ENCODE results near the gene NEK6.
A peak's percentile ranks its signal among the peaks of the same experiment; 100 is the strongest.

NEK6 gene

DNA sequence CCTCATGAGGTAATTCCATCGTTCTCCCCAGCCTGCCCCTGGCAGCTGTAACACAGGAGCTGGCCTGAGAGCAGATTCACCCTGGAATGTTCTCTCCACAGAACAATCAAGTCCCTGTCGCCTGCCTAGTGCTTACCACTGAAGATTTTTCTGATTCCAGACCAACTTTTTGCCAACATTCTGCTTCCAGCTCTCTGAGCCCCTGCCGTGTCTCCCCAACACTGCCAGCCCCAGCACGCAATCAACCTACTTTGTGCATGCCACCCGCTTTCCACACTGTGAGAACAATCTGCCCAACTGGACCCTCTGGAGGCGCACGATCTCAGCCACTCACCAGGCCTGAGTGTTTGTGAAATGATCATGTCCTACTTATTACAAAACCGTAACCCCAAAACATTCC lies 94.9 kb downstream of the NEK6 start:
- no peaks in the 10 kb centered on the region for H3K4me1 ChIP-seq (ENCODE audit: control insufficient read depth in 1 of 2, insufficient read depth in 2 of 2, low read length in 2 of 2)
- no peak overlapping the region for H4K8ac ChIP-seq (ENCODE audit: low read depth, low read length)
- H2AK5ac ChIP-seq (ENCODE audit: low read length): no peak overlapping the region
- H3K4me2 ChIP-seq (ENCODE audit: low read length): no peak overlapping the region
- H3K9ac ChIP-seq (ENCODE audit: low read length): no peak overlapping the region
- H3K27ac ChIP-seq (ENCODE audit: low read depth, low read length): no peak overlapping the region
- no peak overlapping the region for H2BK120ac ChIP-seq (ENCODE audit: insufficient read depth, low read length, poor library complexity)
- no peaks in the 10 kb centered on the region for H3K27me3 ChIP-seq (ENCODE audit: insufficient read depth, low read length)
- no peak overlapping the region for H2BK12ac ChIP-seq (ENCODE audit: low read length)
- H3K79me2 ChIP-seq (ENCODE audit: control insufficient read depth, insufficient read depth, low read length, poor library complexity): no peaks in the 10 kb centered on the region
- peaks cover 75 to 85% of the 10 kb centered on the region in 2 experiments for H3K36me3 ChIP-seq (ENCODE audit: control insufficient read depth in 1 of 2, insufficient read depth in 2 of 2, low read length in 2 of 2)
- H2BK5ac ChIP-seq (ENCODE audit: low read depth, low read length, poor library complexity): no peak overlapping the region
- H3K9me3 ChIP-seq (ENCODE audit: insufficient read depth, low read depth, low read length): no peaks in the 10 kb centered on the region
- H4K12ac ChIP-seq (ENCODE audit: low read depth, low read length): no peak overlapping the region
- WGBS (ENCODE audit: extremely low coverage, insufficient coverage, insufficient read length): no CpG with 5 or more reads among the region's 8 CpGs
- H3K79me1 ChIP-seq (ENCODE audit: low read length): no peaks in the 10 kb centered on the region
- no peak overlapping the region for H3K4me3 ChIP-seq (ENCODE audit: low read depth, low read length)
- H4K91ac ChIP-seq (ENCODE audit: low read depth, low read length): no peak overlapping the region
- no peak overlapping the region for H2AFZ ChIP-seq (ENCODE audit: insufficient read depth, low read length, poor library complexity)
- no peak overlapping the region for H3K23ac ChIP-seq (ENCODE audit: low read length)
- DNase-seq: no peak
- H3K4ac ChIP-seq (ENCODE audit: low read depth, low read length): no peak overlapping the region
- H3K14ac ChIP-seq (ENCODE audit: low read length): no peak overlapping the region
- H3K18ac ChIP-seq (ENCODE audit: low read length): no peak overlapping the region

DNA sequence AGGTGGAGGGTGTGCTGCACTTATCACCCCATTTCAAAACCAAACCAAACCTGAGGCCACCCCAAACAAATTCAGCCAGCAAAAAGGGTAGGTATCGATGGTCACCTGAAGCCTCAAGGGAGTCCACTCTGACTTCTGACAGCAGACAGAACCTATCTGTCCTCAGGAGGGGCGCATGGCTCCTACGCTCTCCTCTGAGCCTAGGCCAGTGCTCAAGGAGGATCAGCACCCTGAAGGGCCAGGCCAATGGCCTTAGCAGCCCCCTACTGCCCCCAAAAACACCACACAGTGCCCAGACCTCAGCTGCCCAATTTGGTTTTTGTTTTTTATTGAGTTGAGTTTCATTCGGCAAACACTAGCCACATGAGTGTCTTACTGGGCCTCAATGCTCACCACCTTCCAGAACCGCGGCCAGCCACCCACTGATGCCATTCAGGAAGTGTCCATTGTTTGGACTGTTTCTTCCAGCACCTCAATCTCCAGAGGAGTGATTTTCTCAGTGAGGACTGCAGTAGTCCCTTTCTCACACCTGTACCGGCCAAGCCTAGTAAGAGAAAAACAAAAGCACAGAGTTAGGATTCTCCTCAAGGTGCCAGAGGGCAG lies 95.5 kb downstream of the NEK6 start:
- Histone ChIP-seq H2AFZ (ENCODE audit: insufficient read depth, low read length, poor library complexity) (no peak overlapping the region), H2BK5ac (ENCODE audit: low read depth, low read length, poor library complexity) (no peak overlapping the region), H2BK12ac (ENCODE audit: low read length) (no peak overlapping the region), H3K27ac (ENCODE audit: low read depth, low read length) (no peak overlapping the region), H3K14ac (ENCODE audit: low read length) (no peak overlapping the region), H3K18ac (ENCODE audit: low read length) (no peak overlapping the region), H2AK5ac (ENCODE audit: low read length) (no peak overlapping the region), H3K4me1 (ENCODE audit: control insufficient read depth in 1 of 2, insufficient read depth in 2 of 2, low read length in 2 of 2) (no peaks in the 10 kb centered on the region), H4K91ac (ENCODE audit: low read depth, low read length) (no peak overlapping the region), H3K4me3 (ENCODE audit: low read depth, low read length) (no peak overlapping the region), H3K4me2 (ENCODE audit: low read length) (no peak overlapping the region), H3K23ac (ENCODE audit: low read length) (no peak overlapping the region), H3K79me1 (ENCODE audit: low read length) (no peaks in the 10 kb centered on the region), H4K8ac (ENCODE audit: low read depth, low read length) (no peak overlapping the region), H3K9me3 (ENCODE audit: insufficient read depth, low read depth, low read length) (peaks cover 2% of the 10 kb centered on the region), H3K27me3 (ENCODE audit: insufficient read depth, low read length) (no peaks in the 10 kb centered on the region), H4K12ac (ENCODE audit: low read depth, low read length) (no peak overlapping the region), H3K79me2 (ENCODE audit: control insufficient read depth, insufficient read depth, low read length, poor library complexity) (no peaks in the 10 kb centered on the region), H3K4ac (ENCODE audit: low read depth, low read length) (no peak overlapping the region), H3K9ac (ENCODE audit: low read length) (no peak overlapping the region), H2BK120ac (ENCODE audit: insufficient read depth, low read length, poor library complexity) (no peak overlapping the region), H3K36me3 (ENCODE audit: control insufficient read depth in 1 of 2, insufficient read depth in 2 of 2, low read length in 2 of 2) (peaks cover 68 to 78% of the 10 kb centered on the region in 2 experiments)
- no CpG with 5 or more reads among the region's 7 CpGs for WGBS (ENCODE audit: extremely low coverage, insufficient coverage, insufficient read length)
- no peak for DNase-seq

DNA sequence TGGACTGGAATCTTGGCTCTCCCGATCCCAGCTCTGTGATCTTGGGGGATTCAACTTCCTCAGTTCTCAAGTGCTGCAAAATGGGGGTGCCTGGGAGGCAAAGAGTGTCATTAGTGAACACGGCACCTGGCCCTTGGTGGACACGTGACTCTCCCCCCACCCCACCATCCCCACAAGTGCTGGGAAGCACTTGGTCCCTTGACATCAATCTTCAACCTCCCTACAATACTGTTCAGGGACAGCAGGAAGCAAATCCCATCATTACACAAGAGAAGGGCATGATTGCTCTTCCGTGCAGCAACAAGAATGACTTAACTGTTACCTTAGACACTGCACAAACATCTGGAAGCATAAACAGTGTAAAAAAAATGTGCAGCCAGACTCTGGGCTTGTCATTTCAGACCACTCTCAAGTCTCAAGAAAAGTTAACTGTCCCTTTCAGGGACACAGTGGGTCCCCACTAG lies 96.1 kb downstream of the NEK6 start:
- no CpG with 5 or more reads among the region's 4 CpGs for WGBS (ENCODE audit: extremely low coverage, insufficient coverage, insufficient read length)
- no peaks in the 10 kb centered on the region for H3K79me2 ChIP-seq (ENCODE audit: control insufficient read depth, insufficient read depth, low read length, poor library complexity)

DNA sequence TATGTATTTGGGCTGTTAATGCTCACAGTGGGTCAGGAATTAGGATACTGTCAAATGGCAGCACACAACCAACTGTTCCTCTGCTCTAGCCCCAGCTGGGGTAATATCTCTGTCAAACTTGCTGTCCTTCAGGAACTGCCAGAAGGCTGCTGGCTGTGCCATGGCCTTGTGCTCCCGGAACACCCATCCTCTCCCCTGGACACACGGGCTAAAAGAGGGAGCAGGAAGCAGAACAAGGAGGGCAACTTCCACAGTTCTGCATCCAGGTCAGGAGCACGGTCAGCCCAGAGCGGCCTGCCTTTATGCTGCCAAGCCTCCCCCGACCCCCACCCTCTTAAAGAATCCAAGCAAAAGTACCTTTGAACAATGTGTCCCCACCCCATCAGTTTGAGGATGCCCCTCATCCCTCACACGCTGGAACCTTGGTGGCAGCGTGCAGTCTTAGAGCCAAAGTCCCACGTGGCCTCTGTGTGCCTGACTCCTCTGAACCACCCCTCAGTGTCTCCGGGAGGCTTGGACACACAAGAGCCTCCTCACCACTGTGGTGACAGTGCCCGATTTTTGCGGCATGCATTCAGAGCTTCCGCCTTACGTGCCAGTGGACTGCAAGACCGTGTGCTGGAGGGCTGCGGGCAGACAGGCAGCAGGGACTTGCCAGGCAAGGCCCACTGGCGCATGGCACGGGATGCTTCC lies 96.7 kb downstream of the NEK6 start:
- Histone ChIP-seq H4K12ac (ENCODE audit: low read depth, low read length) (no peak overlapping the region), H3K79me1 (ENCODE audit: low read length) (no peaks in the 10 kb centered on the region), H2BK5ac (ENCODE audit: low read depth, low read length, poor library complexity) (no peak overlapping the region), H3K4me1 (ENCODE audit: control insufficient read depth in 1 of 2, insufficient read depth in 2 of 2, low read length in 2 of 2) (no peaks in the 10 kb centered on the region), H3K4ac (ENCODE audit: low read depth, low read length) (no peak overlapping the region), H2BK12ac (ENCODE audit: low read length) (no peak overlapping the region), H3K23ac (ENCODE audit: low read length) (no peak overlapping the region), H3K27me3 (ENCODE audit: insufficient read depth, low read length) (no peaks in the 10 kb centered on the region), H2AK5ac (ENCODE audit: low read length) (no peak overlapping the region), H3K9me3 (ENCODE audit: insufficient read depth, low read depth, low read length) (peaks cover 2% of the 10 kb centered on the region), H4K91ac (ENCODE audit: low read depth, low read length) (no peak overlapping the region), H2BK120ac (ENCODE audit: insufficient read depth, low read length, poor library complexity) (no peak overlapping the region), H3K4me2 (ENCODE audit: low read length) (no peak overlapping the region), H3K79me2 (ENCODE audit: control insufficient read depth, insufficient read depth, low read length, poor library complexity) (no peaks in the 10 kb centered on the region), H3K18ac (ENCODE audit: low read length) (no peak overlapping the region), H2AFZ (ENCODE audit: insufficient read depth, low read length, poor library complexity) (no peak overlapping the region), H3K27ac (ENCODE audit: low read depth, low read length) (no peak overlapping the region), H3K4me3 (ENCODE audit: low read depth, low read length) (no peak overlapping the region), H3K9ac (ENCODE audit: low read length) (no peak overlapping the region), H3K36me3 (ENCODE audit: control insufficient read depth in 1 of 2, insufficient read depth in 2 of 2, low read length in 2 of 2) (peaks cover 62 to 67% of the 10 kb centered on the region in 2 experiments), H3K14ac (ENCODE audit: low read length) (no peak overlapping the region), H4K8ac (ENCODE audit: low read depth, low read length) (no peak overlapping the region)
- no peak for DNase-seq
- no CpG with 5 or more reads among the region's 17 CpGs for WGBS (ENCODE audit: extremely low coverage, insufficient coverage, insufficient read length)

More for the DNA sequence above, 96.1 kb downstream of the NEK6 start:
- DNase-seq: peak; percentile 30 to 46
- H4K8ac ChIP-seq (ENCODE audit: low read depth, low read length): no peak overlapping the region
- H3K4me1 ChIP-seq (ENCODE audit: control insufficient read depth in 1 of 2, insufficient read depth in 2 of 2, low read length in 2 of 2): no peaks in the 10 kb centered on the region
- no peak overlapping the region for H3K4me3 ChIP-seq (ENCODE audit: low read depth, low read length)
- peaks cover 63 to 73% of the 10 kb centered on the region in 2 experiments for H3K36me3 ChIP-seq (ENCODE audit: control insufficient read depth in 1 of 2, insufficient read depth in 2 of 2, low read length in 2 of 2)
- H2AK5ac ChIP-seq (ENCODE audit: low read length): no peak overlapping the region
- peaks cover 2% of the 10 kb centered on the region for H3K9me3 ChIP-seq (ENCODE audit: insufficient read depth, low read depth, low read length)
- no peak overlapping the region for H3K27ac ChIP-seq (ENCODE audit: low read depth, low read length)
- H2BK120ac ChIP-seq (ENCODE audit: insufficient read depth, low read length, poor library complexity): no peak overlapping the region
- no peak overlapping the region for H3K14ac ChIP-seq (ENCODE audit: low read length)
- H3K4ac ChIP-seq (ENCODE audit: low read depth, low read length): no peak overlapping the region
- H2AFZ ChIP-seq (ENCODE audit: insufficient read depth, low read length, poor library complexity): no peak overlapping the region
- H2BK12ac ChIP-seq (ENCODE audit: low read length): no peak overlapping the region
- no peak overlapping the region for H3K4me2 ChIP-seq (ENCODE audit: low read length)
- no peak overlapping the region for H3K18ac ChIP-seq (ENCODE audit: low read length)
- no peak overlapping the region for H4K91ac ChIP-seq (ENCODE audit: low read depth, low read length)
- no peak overlapping the region for H3K9ac ChIP-seq (ENCODE audit: low read length)
- H4K12ac ChIP-seq (ENCODE audit: low read depth, low read length): no peak overlapping the region
- H3K79me1 ChIP-seq (ENCODE audit: low read length): no peaks in the 10 kb centered on the region
- H3K23ac ChIP-seq (ENCODE audit: low read length): no peak overlapping the region
- H3K27me3 ChIP-seq (ENCODE audit: insufficient read depth, low read length): no peaks in the 10 kb centered on the region
- H2BK5ac ChIP-seq (ENCODE audit: low read depth, low read length, poor library complexity): no peak overlapping the region

All from trophoblast cell (in vitro differentiated cells and primary cell).